Fibroblast of villous mesenchyme (primary cell): ENCODE data around the gene TFPT. TPM values are rescaled to one million over a fixed set of nuclear protein-coding genes. Genes with fewer than 3 reads are reported as not detected.
"Not testable (repeated sequence)": the region's sequence is repeated elsewhere in the genome, so short reads cannot be mapped to it uniquely, and the experiment has no call there.

Experiments
- DNase-seq: peaks from one replicate; pipeline ENCODE4 v3.0.0-alpha.2; 2010; ENCODE audit warnings: low read depth
- H3K4me3 ChIP-seq: 2 replicates; pipeline ENCODE4 v1.5.1; 2011; ENCODE audit warnings: low read depth, mild to moderate bottlenecking, low read length
- CTCF ChIP-seq: IDR thresholded peaks from 2 replicates; pipeline ENCODE4 v1.5.1; 2012; ENCODE audit warnings: low read depth, mild to moderate bottlenecking, low read length; ENCODE audit not compliant: insufficient read depth
- total RNA-seq: library from RNA; depleted of rRNA; stranded (reverse); fragments of >200 nt; gene quantifications from 2 replicates; pipeline ENCODE4 v1.2.3, GENCODE V29; 2012

Gene TFPT
- total RNA-seq, 1 donor, result 17.7 TPM

- no peak for TF ChIP-seq CTCF
- no peak overlapping the region for H3K4me3 ChIP-seq
- DNase-seq, result no peak
Measured at GRCh38 chr19:54104998-54105715, 10.3 kb downstream of the TFPT start.

DNA sequence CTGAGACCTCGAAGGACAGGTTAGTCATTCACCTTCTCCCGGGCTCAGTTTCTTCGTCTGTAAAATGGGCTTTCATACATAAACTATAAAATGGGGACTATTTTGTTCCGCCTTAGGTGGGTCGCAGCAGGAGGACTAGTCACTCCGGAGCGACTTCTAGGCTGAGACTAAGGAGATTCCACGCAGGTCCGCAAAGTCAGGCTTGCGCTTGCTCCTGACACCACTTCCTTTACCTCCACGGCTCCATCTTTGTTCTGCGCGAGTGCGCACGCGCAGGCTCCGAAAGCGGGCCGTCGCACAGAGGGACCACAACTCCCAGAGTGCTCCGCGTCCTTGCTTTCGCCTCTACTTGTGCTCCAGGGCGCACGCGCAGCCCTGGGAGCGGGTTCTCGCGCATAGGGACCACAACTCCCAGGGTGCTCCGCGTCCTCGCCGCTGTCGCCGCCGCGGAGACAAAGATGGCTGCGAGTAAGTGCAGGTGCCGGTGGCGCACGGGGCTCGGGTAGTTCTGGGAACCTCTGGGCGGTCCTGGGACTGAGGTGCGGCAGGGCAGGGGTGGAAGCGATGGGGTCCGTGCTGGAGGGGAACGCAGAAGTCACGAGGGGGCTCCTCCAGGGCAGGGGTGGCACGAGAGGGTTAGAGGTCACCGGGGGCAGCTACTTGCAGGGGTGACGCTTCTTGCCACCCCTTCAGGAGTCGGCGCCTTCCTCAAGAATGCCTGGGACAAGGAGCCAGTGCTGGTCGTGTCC, 12.9 kb downstream of the TFPT start, which contains the start of gene NDUFA3:
NDUFA3 (plus strand) TSS at position 435 of the 749 bp plus-strand sequence; CDS start at position 459, 24 bp downstream.
- H3K4me3 ChIP-seq, result peak within 1 kb of the TSS; percentile 99
- TF ChIP-seq CTCF, result no peak
- DNase-seq, result peak; percentile 98

GRCh38 chr19:54100561-54100960, 14.9 kb downstream of the TFPT start, which contains the start of gene OSCAR:
Gene OSCAR, minus strand, starts transcription at chr19:54100803. Its CDS starts 11 bp downstream, at chr19:54100792.
- no peak for TF ChIP-seq CTCF
- peak within 1 kb of the TSS; percentile 26 for H3K4me3 ChIP-seq
- DNase-seq, result peak; percentile 47

- not testable (repeated sequence) for H3K4me3 ChIP-seq, DNase-seq
Measured at GRCh38 chr19:54099903-54100255, 15.6 kb downstream of the TFPT start.

- DNase-seq, result no peak
- no peak for TF ChIP-seq CTCF
Measured at GRCh38 chr19:54099190-54099902, 16.1 kb downstream of the TFPT start.

DNA sequence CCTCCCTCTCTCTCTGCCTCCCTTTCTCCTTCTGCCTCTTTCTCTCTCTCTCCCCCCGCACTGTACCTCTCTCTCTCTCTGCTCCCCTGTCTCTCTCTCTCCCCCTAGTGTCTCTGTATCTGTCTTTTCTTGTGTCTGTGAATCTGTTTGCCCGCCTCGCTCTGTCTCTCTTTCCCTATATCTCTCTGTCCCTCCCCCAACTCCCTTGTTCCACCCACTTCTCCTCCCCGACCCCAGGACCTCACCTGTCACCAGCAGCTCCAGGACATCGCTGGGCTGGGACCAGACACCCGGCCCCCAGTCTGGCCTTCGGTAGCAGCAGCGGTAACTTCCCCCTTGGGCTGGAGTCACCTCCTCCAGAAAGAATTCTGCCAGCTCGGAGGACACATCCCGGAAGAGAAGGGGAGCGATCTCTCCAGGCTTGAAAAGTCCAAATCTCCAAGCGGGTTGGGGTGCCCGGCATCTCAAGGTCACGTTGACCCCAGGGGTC, 18.8 kb downstream of the TFPT start:
- peak; percentile 42 for TF ChIP-seq CTCF
- peak overlapping the region; percentile 42 for H3K4me3 ChIP-seq
- peak; percentile 39 for DNase-seq

More at GRCh38 chr19:54099190-54099902, 16.1 kb downstream of the TFPT start:
- no peak overlapping the region for H3K4me3 ChIP-seq

DNA sequence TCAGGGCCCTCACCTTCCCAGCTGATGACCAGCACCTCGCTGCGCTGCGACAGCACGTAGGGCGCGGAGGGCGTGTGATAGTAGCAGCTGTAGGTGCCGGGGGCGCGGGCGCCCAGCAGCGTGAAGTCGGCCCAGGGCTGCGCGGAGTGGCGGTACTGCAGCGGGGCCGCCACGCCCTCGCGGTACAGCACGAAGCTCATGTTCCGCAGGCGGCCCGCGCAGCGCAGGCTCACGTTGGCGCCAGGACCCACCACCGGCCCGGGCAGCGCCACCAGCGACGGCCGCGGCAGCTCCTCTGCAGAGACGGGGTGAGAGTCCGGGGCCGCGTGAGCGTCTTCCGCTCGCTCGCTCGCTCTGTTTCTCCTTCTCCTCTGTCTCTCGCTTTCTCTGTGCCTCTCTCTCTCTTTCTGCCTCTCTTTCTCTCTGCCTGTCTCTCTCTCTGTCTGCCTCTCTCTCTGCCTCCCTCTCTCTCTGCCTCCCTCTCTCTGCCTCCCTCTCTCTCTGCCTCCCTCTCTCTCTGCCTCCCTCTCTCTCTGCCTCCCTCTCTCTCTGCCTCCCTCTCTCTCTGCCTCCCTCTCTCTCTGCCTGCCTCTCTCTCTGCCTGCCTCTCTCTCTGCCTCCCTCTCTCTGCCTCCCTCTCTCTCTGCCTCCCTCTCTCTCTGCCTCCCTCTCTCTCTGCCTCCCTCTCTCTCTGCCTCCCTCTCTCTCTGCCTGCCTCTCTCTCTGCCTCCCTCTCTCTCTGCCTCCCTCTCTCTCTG, 19.4 kb downstream of the TFPT start:
- DNase-seq, result peak; percentile 47
- H3K4me3 ChIP-seq, result peak overlapping the region; percentile 42
